Middle frontal gyrus (tissue), 1 donor: ENCODE results near the gene PSMC4.
"Not testable (repeated sequence)": the region's sequence is repeated elsewhere in the genome, so short reads cannot be mapped to it uniquely, and the experiment has no call there.

Experiments used
- DNase-seq: peaks from one replicate; pipeline ENCODE4 v3.0.0-alpha.2; 2015; ENCODE audit warnings: low spot score; ENCODE audit errors: extremely low spot score

PSMC4 gene

GRCh38 chr19:39943586-39943985 lies 27.4 kb upstream of the PSMC4 start:
- DNase-seq: no peak

GRCh38 chr19:39946532-39946931 lies 24.4 kb upstream of the PSMC4 start:
- DNase-seq: no peak

- no peak for DNase-seq
These were observed 21.8 kb upstream of the PSMC4 start for GRCh38 chr19:39949026-39949747.

- DNase-seq: no peak
These were observed 19.8 kb upstream of the PSMC4 start for GRCh38 chr19:39951065-39951650.

GRCh38 chr19:39951686-39952085 lies 19.3 kb upstream of the PSMC4 start:
- DNase-seq: no peak

GRCh38 chr19:39953915-39954314 lies 17.1 kb upstream of the PSMC4 start:
- DNase-seq: no peak

GRCh38 chr19:39957886-39958285 lies 13.1 kb upstream of the PSMC4 start:
- DNase-seq: not testable (repeated sequence)

- not testable (repeated sequence) for DNase-seq
These were observed 12.0 kb upstream of the PSMC4 start for GRCh38 chr19:39958942-39959341.

- not testable (repeated sequence) for DNase-seq
These were observed 11.6 kb upstream of the PSMC4 start for GRCh38 chr19:39959407-39959806.

GRCh38 chr19:39963898-39964297 lies 7.1 kb upstream of the PSMC4 start:
- DNase-seq: no peak

- DNase-seq: no peak
These were observed 4.3 kb upstream of the PSMC4 start for GRCh38 chr19:39966617-39967016.

- DNase-seq: no peak
These were observed 3.4 kb upstream of the PSMC4 start for GRCh38 chr19:39967561-39967960.

GRCh38 chr19:39968789-39969188 lies 2.2 kb upstream of the PSMC4 start:
- no peak for DNase-seq

- no peak for DNase-seq
These were observed 1.7 kb upstream of the PSMC4 start for GRCh38 chr19:39969266-39969665.

GRCh38 chr19:39969681-39970424 lies 1.1 kb upstream of the PSMC4 start:
- no peak for DNase-seq

GRCh38 chr19:39970425-39970674 lies 615 bp upstream of the PSMC4 start:
- no peak for DNase-seq

GRCh38 chr19:39971380-39972035 lies 543 bp downstream of the PSMC4 start:
- DNase-seq: no peak

- DNase-seq: no peak
These were observed 3.6 kb downstream of the PSMC4 start for GRCh38 chr19:39974377-39975155.

- no peak for DNase-seq
These were observed 11.9 kb downstream of the PSMC4 start for GRCh38 chr19:39982883-39983282.

GRCh38 chr19:39983695-39984300 lies 12.8 kb downstream of the PSMC4 start:
- no peak for DNase-seq

GRCh38 chr19:39986643-39987042 lies 15.7 kb downstream of the PSMC4 start:
- DNase-seq: no peak
